Measurements from ENCODE around the gene NPPB. TPM values are rescaled to one million over a fixed set of nuclear protein-coding genes. Genes with fewer than 3 reads are reported as not detected.

NPPB gene
- total and polyA plus RNA-seq, 2 of the 8 experiments (the other 6 are each of a cell fraction or from before 2014, with no cell fraction given): 0.36 to 0.91 TPM

DNA sequence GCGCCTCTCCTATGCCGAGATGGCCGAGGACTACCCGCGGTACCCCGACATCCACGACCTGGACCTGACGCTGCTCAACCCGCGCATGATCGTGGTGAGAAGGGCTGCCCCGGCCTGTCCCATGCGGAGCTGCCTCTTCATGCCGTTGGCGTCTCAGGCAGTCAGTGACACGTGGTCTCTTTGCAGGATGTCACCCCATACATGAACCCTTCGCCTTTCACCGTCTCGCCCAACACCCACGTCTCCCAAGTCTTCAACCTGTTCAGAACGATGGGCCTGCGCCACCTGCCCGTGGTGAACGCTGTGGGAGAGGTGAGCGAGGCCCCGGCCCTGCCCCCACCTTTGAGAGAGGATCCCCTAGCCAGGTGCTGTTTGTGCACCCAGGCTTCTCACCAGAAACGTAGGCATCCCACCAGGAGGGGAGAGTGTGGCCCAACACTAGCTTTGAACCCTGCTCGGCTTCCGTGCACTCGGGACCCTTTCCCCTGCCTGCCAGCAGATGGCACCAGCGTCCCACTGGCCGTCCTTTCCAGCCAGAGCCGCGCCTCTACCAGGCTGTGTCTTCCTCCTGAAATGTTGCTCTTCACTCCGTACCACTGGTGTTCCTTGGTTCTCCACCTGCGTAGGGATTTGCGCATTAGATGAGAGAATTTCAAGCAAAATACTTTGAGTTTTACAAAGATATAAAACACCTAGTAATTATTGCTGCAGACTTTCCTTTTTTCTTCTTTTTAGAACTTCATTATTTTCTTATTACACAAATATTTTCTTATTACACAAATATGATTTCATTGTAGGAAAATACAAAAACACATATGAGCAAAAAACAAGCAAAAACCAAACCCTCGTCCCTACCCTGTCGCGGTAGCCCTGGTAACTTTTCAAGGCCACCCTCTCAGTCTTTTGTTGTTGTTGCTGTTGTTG is 20.1 kb downstream of the NPPB start:
- 79% methylated on average over 40 of the region's 40 CpGs; no CpG with 5 or more reads in 1 of the 2 experiments for WGBS, 2 experiments (ENCODE audit: extremely low coverage in 1 of 2, insufficient coverage in 1 of 2, insufficient read length in 1 of 2, insufficient replicate concordance in 2 of 2, low coverage in 1 of 2, low lambda C conversion rate in 2 of 2, missing lambda C conversion rate in 1 of 2)
- Histone ChIP-seq H3K56ac (replicated peaks; ENCODE audit: insufficient read length, low read depth, low read length) (no peak overlapping the region), H3K79me1 (ENCODE audit: low read depth, low read length) (no peaks in the 10 kb centered on the region), H2BK120ac (replicated peaks; ENCODE audit: low read depth, low read length) (no peak overlapping the region), H3K18ac (ENCODE audit: extremely low read depth, low read length) (no peak overlapping the region), H3K27me3 (replicated peaks in 1 of 4; ENCODE audit: control insufficient read depth in 3 of 4, extremely low read depth in 1 of 4, insufficient read depth in 3 of 4, low read length in 3 of 4) (no peaks in the 10 kb centered on the region), H4K20me1 (replicated peaks in 1 of 2; ENCODE audit: control insufficient read depth in 1 of 2, insufficient read depth in 2 of 2, low read length in 2 of 2) (peaks cover 15 to 21% of the 10 kb centered on the region in 2 experiments), H3K4me2 (ENCODE audit: insufficient read depth in 1 of 2, low read depth in 2 of 2, low read length in 2 of 2) (no peak overlapping the region), H2BK5ac (ENCODE audit: low read depth, low read length) (no peak overlapping the region), H3K4ac (replicated peaks; ENCODE audit: insufficient read length, low read depth, low read length) (no peak overlapping the region), H3K4me3 (ENCODE audit: extremely low read depth in 1 of 4, insufficient read depth in 2 of 4, low read depth in 3 of 4, low read length in 4 of 4) (no peak overlapping the region), H2BK15ac (ENCODE audit: low read length) (no peak overlapping the region), H4K91ac (replicated peaks; ENCODE audit: insufficient read length, low read length) (no peak overlapping the region), H2BK20ac (ENCODE audit: low read length) (no peak overlapping the region), H2AFZ (ENCODE audit: low read length) (no peak overlapping the region), H3K79me2 (ENCODE audit: control insufficient read depth in 1 of 2, insufficient read depth in 2 of 2, low read length in 2 of 2) (no peaks in the 10 kb centered on the region), H4K8ac (ENCODE audit: extremely low read depth, insufficient read depth, low read length) (peak overlapping the region; percentile 20; the same call in 1 of the 2 replicates), H3K14ac (ENCODE audit: insufficient read length) (no peak overlapping the region), H3K9me3 (ENCODE audit: insufficient read depth in 2 of 2, low read depth in 1 of 2, low read length in 1 of 2) (no peaks in the 10 kb centered on the region), H3K23me2 (ENCODE audit: low read depth, low read length) (no peaks in the 10 kb centered on the region), H3K36me3 (ENCODE audit: control insufficient read depth in 2 of 4, insufficient read depth in 4 of 4, low read length in 3 of 4) (peaks cover 52 to 84% (median 78%) of the 10 kb centered on the region in 4 experiments), H2BK12ac (ENCODE audit: low read depth, low read length) (no peak overlapping the region), H3K9ac (replicated peaks in 1 of 4; ENCODE audit: extremely low read depth in 1 of 4, low read depth in 3 of 4, low read length in 3 of 4) (no peak overlapping the region), H3K23ac (ENCODE audit: insufficient read length) (no peak overlapping the region), H3K4me1 (replicated peaks in 1 of 4; ENCODE audit: control insufficient read depth in 3 of 4, insufficient read depth in 4 of 4, low read length in 3 of 4) (no peaks in the 10 kb centered on the region), H2AK5ac (ENCODE audit: low read depth, low read length) (no peak overlapping the region), H3K27ac (ENCODE audit: low read depth, low read length) (no peak overlapping the region), H4K5ac (ENCODE audit: insufficient read length, low read depth, low read length) (no peak overlapping the region)
- peak; percentile 52 for FAIRE-seq
- DNase-seq (ENCODE audit: low read depth in 1 of 2, low spot score in 2 of 2): peak; percentile 33 to 91
- POLR2A ChIA-PET (ENCODE audit: partially characterized antibody): interaction anchor here (1.2 to 8.1 kb wide), 2 partner anchors 15 to 70 kb away, joined by 5 to 72 read pairs; no protein-coding TSS in a partner anchor
- CTCF ChIA-PET (ENCODE audit: partially characterized antibody): interaction anchor here (0.7 to 8.8 kb wide), 33 partner anchors 8 to 302 kb away, joined by 3 to 67 read pairs (median 5); partner anchors contain the start of gene NPPA
- TF ChIP-seq RAD21 (IDR thresholded peaks at IDR 0.05 in 1 of 2, conservative IDR thresholded peaks at IDR 0.05 in 1 of 2; ENCODE audit: low read depth in 2 of 2, low read length in 2 of 2): peak; percentile 98

Measured in H1 (cell line).